ENCODE data around the gene KAZN.

The KAZN gene

DNA sequence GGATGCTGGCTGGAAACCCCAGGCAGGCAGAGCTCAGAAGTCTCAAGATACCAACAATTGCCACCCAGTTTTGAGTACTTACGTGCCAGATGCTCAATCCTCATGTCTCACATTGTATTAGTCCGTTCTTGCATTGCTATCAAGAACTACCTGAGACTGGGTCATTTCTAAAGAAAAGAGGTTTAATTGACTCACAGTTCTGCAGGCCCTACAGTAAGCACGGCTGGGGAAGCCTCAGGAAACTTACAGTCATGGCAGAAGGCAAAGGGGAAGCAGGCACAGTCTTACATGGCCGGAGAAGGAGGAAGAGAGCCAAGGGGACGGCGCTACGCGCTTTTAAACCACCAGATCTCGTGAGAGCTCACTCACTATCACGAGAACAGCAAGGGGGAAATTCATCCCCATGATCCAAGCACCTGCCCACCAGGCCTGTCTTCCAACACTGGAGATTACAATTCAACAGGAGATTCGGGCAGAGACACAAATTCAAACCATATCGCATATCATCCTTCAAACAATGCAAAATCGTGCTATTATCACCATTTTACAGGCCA lies 58.0 kb downstream of the KAZN start:
- H3K4me3 ChIP-seq (ENCODE audit: low read depth, low read length), result no peak overlapping the region
- TF ChIP-seq, protein P1, sequence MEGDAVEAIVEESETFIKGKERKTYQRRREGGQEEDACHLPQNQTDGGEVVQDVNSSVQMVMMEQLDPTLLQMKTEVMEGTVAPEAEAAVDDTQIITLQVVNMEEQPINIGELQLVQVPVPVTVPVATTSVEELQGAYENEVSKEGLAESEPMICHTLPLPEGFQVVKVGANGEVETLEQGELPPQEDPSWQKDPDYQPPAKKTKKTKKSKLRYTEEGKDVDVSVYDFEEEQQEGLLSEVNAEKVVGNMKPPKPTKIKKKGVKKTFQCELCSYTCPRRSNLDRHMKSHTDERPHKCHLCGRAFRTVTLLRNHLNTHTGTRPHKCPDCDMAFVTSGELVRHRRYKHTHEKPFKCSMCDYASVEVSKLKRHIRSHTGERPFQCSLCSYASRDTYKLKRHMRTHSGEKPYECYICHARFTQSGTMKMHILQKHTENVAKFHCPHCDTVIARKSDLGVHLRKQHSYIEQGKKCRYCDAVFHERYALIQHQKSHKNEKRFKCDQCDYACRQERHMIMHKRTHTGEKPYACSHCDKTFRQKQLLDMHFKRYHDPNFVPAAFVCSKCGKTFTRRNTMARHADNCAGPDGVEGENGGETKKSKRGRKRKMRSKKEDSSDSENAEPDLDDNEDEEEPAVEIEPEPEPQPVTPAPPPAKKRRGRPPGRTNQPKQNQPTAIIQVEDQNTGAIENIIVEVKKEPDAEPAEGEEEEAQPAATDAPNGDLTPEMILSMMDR (IDR thresholded peaks at IDR 0.05; ENCODE audit: borderline replicate concordance, insufficient read depth, low read depth, low read length), result no peak

DNA sequence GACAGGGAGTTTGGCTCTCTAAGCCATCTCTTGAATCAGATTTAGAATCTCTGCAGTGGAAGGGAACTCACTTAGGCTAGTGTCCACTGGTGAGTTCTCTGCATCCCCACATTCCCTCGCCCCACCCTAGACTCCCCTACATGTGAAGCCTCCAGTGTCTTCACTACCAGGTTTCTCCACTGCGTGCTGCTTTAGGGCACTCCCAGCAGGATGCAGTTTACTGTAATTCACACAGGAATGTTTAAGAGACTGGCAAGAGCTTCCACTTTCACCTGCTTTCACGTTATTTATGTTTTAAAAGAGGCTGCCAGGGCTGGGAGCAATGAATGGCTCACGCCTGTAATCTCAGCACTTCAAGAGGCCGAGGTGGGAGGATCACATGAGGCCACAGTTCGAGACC lies 60.2 kb downstream of the KAZN start:
- TF ChIP-seq, protein P1 (IDR thresholded peaks at IDR 0.05; ENCODE audit: borderline replicate concordance, insufficient read depth, low read depth, low read length), result no peak
- H3K4me3 ChIP-seq (ENCODE audit: low read depth, low read length), result no peak overlapping the region

DNA sequence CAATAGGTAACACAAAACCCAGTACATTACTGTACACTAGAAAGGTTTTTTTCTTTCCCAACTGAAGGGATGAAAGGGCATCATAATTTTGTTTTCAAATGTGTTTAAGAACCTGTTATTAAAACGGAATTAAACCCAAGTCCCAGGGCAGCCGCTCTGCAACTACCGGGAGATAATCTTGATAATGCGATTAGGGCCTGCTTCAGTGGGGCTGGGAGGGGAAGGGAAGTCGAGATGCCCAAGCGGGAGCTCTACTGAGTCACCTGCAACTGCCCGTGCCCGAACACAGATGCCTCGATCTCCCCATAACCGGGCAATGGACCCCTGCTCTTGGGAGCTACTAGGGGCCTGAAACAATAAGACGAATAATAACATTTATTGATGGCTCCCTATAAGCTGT lies 61.4 kb downstream of the KAZN start:
- TF ChIP-seq, protein P1 (IDR thresholded peaks at IDR 0.05; ENCODE audit: borderline replicate concordance, insufficient read depth, low read depth, low read length), result no peak
- H3K4me3 ChIP-seq (ENCODE audit: low read depth, low read length), result no peak overlapping the region

DNA sequence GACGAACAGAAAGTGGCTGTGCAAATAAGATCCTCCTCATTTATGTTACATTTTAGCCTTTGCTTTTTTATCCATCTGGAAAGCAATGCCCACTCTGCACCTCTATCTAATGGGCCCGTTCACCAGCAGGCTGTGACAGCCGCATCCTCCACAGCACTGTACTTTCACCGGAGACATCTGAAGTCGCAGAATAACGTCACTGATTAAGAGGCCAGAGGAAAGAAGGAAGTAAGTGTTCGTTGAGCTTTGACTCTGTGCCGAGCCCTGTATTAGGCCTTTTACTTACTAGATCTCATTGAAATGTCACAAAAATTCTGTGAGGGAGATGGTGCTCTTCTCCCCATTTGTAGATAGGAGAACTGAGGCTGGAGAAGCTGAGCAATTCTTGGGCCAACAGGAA lies 62.3 kb downstream of the KAZN start:
- no peak overlapping the region for H3K4me3 ChIP-seq (ENCODE audit: low read depth, low read length)
- TF ChIP-seq, protein P1 (IDR thresholded peaks at IDR 0.05; ENCODE audit: borderline replicate concordance, insufficient read depth, low read depth, low read length), result no peak

DNA sequence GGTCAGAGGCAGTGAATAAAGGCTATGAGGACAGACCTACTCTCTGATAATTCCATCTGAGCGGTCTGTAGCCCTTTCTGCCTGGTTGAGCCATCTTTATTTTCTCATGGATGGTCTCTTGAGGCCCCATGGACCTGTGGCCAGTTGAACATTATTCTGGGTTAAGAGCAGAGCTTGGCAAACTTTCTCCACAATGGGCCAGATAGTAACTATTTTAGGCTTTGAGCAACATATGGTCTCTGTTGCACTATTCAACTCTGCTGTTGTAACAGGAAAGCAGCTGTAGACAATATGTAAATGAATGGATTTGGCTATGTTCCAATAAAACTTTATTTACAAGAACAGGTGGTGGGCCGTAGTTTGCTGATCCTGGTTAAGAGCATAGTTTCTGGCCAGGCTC lies 62.7 kb downstream of the KAZN start:
- TF ChIP-seq, protein P1 (IDR thresholded peaks at IDR 0.05; ENCODE audit: borderline replicate concordance, insufficient read depth, low read depth, low read length), result no peak
- no peak overlapping the region for H3K4me3 ChIP-seq (ENCODE audit: low read depth, low read length)

DNA sequence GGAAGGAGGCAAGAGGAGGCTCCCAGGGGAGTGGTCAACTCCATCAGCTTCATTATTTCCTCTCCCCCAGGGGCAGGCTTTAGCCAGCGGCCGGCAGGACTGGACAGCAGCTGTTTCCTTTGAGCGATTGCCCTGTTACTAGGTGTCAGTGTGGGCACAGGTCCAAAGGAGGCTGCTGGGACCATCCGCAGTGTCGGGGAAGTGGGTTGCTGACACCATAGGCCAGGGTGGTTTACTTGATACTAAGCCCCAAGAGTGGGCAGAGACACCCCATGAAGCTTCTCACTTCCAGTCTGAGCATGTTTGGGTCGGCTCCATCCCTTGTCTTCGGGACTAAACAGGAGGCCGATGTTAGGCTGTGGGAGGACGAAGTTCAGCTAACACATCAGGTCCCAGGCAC lies 63.6 kb downstream of the KAZN start:
- TF ChIP-seq, protein P1 (IDR thresholded peaks at IDR 0.05; ENCODE audit: borderline replicate concordance, insufficient read depth, low read depth, low read length), result no peak
- no peak overlapping the region for H3K4me3 ChIP-seq (ENCODE audit: low read depth, low read length)

DNA sequence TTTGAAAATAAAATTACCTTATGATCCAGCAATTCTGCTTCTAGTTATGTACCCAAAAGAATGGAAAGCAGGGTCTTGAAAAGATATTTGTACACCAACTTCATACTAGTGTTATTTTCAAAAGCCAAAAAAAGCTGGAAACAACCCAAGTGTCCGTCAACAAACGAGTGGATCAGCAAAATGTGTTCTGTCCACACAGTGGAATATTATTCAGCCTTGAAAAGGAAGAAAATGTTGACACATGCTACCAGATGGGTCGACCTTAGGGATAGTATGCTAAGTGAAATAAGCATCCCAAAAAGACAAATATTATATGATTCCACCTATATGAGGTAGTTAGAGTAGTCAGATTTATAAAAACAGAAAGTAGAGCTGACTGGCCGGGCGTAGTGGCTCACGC lies 65.3 kb downstream of the KAZN start:
- no peak overlapping the region for H3K4me3 ChIP-seq (ENCODE audit: low read depth, low read length)
- TF ChIP-seq, protein P1 (IDR thresholded peaks at IDR 0.05; ENCODE audit: borderline replicate concordance, insufficient read depth, low read depth, low read length), result no peak
